IPS DF 4.7 (cell line): Measurements from ENCODE around the gene ZNF217.
"Not testable (repeated sequence)": the region's sequence is repeated elsewhere in the genome, so short reads cannot be mapped to it uniquely, and the experiment has no call there.

ENCODE experiments used
- DNase-seq: peaks from one replicate; pipeline ENCODE4 v3.0.0-alpha.2; 2013; ENCODE audit warnings: low spot score; ENCODE audit errors: extremely low read depth

Gene ZNF217

DNA sequence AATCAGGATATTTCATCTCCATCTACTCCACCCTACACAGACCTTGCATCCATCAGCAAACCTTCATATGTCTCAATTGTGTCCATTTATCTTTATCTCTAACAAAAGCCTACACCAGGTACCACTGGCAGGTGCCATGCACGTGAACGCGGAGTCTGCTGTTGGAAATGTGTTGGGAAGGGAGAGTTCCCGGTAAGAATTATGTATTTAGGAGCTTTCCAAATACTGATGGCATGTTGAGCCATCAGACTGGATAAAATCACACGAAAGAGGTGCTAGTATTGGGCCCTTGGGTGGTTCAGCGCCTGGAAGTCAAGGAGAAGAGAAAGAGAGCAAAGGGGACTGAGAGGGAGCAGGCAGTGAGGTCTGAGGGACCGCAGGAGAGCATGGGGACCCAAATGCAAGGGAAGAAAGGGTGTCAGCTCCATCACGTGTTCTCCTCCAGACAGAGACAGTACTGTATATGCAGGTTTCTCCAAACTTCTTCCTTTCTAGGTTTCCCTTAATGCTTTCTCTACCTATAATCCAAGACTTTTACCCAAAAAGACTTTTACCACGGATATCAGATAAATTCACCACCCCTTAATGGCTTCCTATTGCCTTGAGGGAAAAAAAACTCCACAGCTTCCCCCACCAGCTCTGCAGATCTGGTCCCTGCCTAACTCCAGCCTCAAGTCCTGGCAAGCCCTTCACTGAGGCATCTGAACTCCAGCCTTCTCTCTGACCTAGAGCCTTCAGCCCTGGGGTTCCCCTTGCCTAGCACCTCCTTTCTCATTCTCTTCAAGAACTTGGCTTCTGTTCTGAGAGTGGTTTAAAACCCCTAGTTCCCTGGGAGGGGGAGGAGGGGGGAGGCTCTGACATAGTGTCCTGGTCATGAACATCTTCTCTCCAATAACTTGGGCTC lies 4.8 kb upstream of the ZNF217 start:
- DNase-seq: no peak

- no peak for DNase-seq
These were observed 4.0 kb upstream of the ZNF217 start for GRCh38 chr20:53597521-53598120.

DNA sequence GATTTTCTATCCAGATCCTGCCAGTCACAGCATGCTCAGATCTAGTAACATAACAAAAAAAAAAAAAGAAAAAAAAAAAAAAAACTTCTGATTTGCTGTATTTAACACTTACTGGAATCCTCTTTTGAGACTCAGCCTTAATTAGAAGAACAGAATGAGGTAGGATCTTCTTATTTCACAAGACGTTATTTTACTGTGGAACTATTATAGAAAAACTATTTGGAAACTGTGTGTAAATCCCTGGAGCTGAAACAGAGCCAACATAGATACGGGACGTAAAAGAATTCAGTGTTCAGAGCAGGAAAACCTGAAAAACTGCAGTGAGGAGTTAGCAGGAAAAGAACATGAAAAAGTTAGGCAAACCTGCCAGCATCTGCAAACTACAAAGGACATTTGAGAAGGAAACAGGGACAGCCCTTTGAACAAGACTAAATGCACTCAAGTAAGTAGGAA lies 3.4 kb upstream of the ZNF217 start:
- no peak for DNase-seq

DNA sequence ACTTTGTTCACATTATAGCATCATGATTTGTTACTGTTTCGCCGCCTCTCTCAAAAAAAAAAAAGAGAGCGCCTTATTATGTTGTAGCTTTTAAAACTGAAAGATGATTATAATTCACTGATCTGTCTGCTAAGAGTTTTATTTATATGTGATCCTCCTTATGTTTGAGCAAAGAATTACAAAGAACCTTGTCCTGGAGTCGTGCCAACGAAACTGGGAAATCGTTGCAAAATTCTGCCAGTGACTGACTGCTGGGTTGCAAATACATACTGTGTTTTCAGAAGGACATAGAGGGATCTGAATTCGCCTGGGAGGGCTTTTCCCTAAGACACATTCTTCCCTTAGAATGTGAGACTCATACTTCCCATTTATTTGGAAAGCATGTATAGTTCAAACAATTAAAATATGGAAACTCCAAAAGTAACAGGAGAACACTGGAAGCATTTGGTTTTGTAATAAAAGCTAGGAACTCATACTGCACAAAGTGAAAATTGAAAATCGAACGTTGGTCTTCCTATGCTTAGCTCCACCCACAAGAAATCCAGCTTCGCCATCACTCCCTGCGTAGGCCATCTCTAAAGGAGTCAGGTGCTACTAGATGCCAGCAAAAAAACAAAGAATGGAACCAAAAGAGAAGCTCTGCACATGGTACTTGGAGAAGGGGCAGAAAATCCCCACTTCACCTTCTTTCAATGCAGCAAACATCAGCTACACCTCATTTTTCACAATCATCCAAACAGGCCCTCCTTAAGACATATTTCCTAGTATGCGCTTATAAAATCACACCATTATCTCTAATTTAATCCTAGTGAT lies 2.8 kb upstream of the ZNF217 start:
- DNase-seq: not testable (repeated sequence)

DNA sequence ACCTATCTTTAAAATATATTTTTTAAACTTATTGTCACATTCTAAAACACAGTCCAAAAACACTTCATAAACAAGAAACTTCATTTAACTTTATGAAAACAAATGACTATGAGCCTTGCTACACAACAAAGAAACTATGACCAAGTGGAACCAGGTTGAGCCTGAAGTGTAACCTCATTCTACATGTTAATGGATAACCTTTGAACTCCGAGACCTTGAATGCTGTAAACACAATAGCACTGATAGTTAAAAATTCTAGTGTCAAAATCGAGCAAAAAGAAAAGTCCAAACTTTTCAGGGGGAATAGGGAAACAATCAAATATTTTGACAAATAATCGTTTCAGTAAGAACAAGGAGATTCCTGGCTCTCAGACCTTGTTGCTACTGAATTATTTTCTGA lies 2.1 kb upstream of the ZNF217 start:
- not testable (repeated sequence) for DNase-seq

DNA sequence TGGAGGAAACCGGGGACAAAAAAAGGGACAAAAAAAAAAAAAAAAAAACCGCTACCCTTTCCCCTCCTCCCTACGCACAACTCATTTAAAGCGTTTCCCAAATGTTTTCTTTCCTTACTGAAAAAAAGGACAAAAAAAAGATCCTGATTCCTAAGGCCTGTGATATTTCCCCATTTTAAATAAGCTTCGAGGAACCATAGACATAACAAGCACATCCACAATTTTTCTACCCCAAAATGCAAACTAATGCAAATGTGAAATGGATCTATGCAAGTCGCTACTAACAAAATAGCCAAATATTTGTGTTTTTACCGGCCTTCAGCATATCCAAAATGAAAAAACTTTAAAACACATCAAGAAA lies 1.4 kb upstream of the ZNF217 start:
- no peak for DNase-seq

- DNase-seq: no peak
These were observed 704 bp upstream of the ZNF217 start for GRCh38 chr20:53594068-53595017.

DNA sequence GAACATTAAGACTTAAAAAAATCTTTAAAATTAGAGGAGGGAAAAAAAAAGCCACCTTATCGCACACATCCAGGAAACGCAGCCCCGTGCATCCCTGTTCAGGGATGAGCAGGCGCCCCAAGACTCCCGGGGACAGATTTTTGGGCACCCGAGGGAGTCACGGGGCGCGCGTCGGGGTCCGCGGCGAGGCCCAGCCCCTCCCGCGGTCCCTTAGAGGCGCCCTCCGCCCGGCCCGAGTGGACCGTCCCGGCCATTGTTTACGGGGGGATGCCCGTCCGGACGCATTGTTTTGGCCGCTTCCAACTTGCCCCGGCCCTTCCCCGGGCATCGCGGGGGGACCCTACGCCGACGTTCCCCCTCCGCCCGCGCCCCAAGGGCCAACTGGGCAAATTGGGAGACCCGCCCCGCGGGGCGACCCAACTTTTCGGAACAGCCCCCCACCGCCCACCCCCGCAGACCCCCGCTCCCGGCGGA lies 610 bp downstream of the ZNF217 start:
- DNase-seq: no peak

DNA sequence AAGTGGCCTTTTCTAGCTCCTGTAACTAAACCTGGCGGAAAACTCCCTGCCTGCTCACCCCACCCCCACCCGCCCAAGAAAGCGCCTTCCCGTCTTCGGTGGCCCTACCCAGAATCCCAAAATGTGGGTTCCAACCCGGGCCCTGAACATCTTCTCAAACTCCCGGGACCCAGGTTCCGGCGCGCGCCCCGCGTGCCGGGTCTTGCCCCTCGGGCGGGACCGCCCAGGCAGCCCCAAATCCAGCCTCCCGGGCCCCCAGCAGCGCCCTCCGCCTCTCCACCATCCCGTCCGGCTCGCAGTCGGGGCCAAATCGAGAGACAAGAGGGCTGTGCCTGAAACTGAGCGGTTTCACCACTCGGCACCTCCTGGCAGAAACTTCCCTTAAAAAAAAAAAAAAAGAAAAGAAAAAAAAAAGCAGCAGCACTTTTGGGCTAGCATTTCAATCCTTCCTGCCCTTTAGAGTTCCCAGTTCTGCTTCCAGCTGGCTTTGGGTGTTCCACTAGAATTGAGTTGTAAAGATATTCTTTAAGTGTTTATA lies 1.1 kb downstream of the ZNF217 start:
- not testable (repeated sequence) for DNase-seq

- DNase-seq: not testable (repeated sequence)
These were observed 1.6 kb downstream of the ZNF217 start for GRCh38 chr20:53591941-53592441.

GRCh38 chr20:53591206-53591741 lies 2.4 kb downstream of the ZNF217 start:
- not testable (repeated sequence) for DNase-seq

- not testable (repeated sequence) for DNase-seq
These were observed 3.0 kb downstream of the ZNF217 start for GRCh38 chr20:53590608-53591007.

DNA sequence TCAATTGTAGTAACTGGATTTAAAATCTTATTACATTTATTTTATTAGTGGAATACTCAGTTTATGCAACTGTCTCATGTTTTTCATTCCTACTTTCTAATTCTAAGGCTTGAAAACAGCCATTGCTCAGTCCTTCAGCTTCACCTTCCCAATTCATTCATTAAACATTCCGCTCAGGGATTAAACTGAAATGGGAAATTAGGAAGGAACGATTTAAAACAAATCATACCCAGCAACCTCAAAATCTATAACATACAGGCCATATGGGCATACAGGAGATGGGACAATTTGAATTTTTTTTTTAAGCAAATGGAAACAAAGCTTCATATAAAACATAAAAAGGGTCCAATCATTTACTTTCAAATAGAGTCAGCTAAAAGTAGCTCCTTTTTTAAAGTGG lies 3.5 kb downstream of the ZNF217 start:
- not testable (repeated sequence) for DNase-seq

GRCh38 chr20:53589321-53590065 lies 4.1 kb downstream of the ZNF217 start:
- not testable (repeated sequence) for DNase-seq

DNA sequence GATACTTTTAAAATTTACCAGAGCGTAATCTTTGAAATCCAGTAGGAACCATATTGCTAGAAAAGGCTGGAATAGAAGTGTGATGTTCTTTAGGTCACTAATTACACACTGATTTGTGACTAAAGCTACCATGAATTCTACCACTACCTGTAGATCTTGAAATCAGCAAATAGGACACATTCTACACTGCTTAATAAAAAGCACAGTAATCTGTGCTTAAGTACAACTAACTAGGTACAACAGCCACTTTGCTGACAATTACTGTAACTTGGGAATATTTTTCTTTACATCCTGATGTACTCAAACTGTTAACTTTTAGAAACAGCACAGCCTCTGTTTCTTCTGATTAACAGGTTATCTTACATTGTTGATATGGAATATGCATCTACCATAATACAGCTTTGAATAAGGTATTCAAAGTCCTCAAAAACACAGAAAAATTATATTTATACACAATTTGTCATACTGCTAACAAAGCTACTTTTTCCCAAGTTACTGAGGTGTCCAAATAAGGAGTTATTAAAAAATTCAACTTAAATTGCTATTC lies 6.4 kb downstream of the ZNF217 start:
- DNase-seq: not testable (repeated sequence)

DNA sequence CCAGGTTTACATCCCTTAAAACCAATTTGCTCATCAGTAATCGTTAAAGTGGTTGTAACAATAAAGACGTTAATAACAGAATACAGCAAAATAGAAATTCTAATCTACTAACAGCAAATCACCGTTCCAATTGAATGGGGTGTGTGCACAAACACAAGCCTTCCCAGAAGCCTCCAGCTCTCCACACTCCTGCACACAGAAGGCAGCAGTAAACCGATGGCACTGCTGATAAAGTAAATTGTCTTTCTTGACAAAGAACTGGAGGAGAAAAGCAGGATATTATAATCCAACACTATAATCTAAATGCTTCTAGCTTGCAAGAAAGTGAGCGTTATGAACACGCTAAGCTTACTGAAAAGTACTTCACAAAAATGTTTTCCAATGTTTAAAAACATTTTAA lies 7.0 kb downstream of the ZNF217 start:
- no peak for DNase-seq

DNA sequence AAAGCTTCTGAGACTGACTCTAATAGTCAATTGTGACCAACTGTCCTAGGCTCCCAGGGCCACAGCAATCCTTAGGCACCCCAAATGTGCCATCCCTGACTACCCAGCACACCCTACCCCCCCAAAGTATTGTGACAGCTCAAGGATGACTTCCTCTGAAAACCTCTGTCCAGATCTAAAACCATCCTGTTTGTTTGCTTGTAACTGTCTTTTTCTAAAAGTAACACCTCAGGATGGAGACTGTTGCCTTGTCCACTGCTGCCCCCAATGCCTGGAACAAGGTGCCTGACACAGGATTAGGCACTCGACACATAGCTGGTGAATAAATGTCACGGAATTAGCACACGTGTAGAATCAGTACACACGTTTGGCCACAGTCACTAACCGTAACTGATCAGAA lies 7.7 kb downstream of the ZNF217 start:
- DNase-seq: not testable (repeated sequence)

DNA sequence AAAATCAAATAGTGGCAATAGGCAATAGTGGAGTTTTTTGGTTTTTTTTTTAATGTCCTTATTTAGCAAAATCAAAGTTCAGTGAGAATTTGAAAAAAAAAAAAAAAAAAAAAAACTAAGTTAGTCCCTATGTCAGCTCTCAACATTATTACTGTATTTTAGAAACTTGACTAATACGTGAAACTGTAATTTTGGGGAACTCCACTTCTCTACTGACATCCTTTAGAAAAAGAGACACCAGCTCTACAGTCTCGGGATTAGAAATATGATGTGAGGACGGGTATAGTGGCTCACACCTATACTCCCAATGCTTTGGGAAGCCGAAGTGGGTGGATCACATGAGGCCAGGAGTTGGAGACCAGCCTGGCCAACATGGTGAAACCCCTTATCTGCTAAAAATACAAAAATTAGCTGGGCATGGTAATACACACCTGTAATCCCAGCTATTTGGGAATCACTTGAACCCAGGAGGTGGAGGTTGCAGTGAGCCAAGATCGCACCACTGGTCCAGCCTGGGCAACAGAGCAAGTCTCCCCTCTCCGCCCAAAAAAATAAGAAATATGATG lies 8.6 kb downstream of the ZNF217 start:
- not testable (repeated sequence) for DNase-seq

GRCh38 chr20:53584550-53584913 lies 9.1 kb downstream of the ZNF217 start:
- DNase-seq: not testable (repeated sequence)
